WTC11 (cell line): ENCODE data around the gene CCDC8.

Source experiments
- CREM ChIP-seq: sonication (generic); formaldehyde crosslinking; IDR thresholded peaks from 2 replicates; pipeline ENCODE4 v1.8.1; 2022; ENCODE audit warnings: mild to moderate bottlenecking, missing genetic modification reagents, moderate library complexity
- FOXK1 ChIP-seq: sonication (generic); formaldehyde crosslinking; IDR thresholded peaks from 2 replicates; pipeline ENCODE4 v1.8.0; 2022; ENCODE audit warnings: mild to moderate bottlenecking, moderate library complexity, missing genetic modification reagents
- GABPB1 ChIP-seq: sonication (generic); formaldehyde crosslinking; IDR thresholded peaks from 2 replicates; pipeline ENCODE4 v1.8.1; 2023; ENCODE audit warnings: mild to moderate bottlenecking, missing genetic modification reagents
- PRRX2 ChIP-seq: fragments of 250-450 bp; sonication (Bioruptor Pico); IDR thresholded peaks from 2 replicates; pipeline ENCODE4 v1.8.0; 2021; ENCODE audit warnings: mild to moderate bottlenecking
- TF ChIP-seq, protein P1 (sequence below): fragments of 200-600 bp; IDR thresholded peaks from 2 replicates; pipeline ENCODE4 v1.8.0; 2022; ENCODE audit warnings: antibody characterized with exemption
- TF ChIP-seq, protein P2 (sequence below): sonication (generic); formaldehyde crosslinking; IDR thresholded peaks from 2 replicates; pipeline ENCODE4 v1.8.1; 2022; ENCODE audit warnings: low read depth, mild to moderate bottlenecking, moderate library complexity, missing genetic modification reagents, borderline replicate concordance
- TF ChIP-seq, protein P3 (sequence below): fragments of 250-450 bp; sonication (Bioruptor Pico); IDR thresholded peaks from 2 replicates; pipeline ENCODE4 v2.1.2; 2022; ENCODE audit warnings: mild to moderate bottlenecking, moderate library complexity

DNA sequence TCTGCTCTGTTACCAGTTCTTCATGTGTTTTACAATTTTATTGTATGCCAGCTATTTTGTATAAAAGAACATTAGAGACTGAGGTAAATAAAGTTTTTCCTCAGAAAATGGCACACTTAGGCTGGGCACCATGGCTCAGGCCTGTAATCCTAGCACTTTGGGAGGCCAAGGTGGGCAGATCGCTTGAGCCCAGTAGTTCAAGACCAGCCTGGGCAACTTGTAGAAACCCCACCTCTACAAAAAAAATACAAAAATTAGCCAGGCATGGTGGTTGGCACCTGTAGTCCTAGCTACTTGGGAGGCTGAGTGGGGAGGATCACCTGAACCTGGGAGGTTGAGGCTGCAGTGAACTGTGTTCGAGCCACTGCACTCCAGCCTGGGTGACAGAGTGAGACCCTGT lies 32.0 kb downstream of the CCDC8 start:
- TF ChIP-seq, protein P1, sequence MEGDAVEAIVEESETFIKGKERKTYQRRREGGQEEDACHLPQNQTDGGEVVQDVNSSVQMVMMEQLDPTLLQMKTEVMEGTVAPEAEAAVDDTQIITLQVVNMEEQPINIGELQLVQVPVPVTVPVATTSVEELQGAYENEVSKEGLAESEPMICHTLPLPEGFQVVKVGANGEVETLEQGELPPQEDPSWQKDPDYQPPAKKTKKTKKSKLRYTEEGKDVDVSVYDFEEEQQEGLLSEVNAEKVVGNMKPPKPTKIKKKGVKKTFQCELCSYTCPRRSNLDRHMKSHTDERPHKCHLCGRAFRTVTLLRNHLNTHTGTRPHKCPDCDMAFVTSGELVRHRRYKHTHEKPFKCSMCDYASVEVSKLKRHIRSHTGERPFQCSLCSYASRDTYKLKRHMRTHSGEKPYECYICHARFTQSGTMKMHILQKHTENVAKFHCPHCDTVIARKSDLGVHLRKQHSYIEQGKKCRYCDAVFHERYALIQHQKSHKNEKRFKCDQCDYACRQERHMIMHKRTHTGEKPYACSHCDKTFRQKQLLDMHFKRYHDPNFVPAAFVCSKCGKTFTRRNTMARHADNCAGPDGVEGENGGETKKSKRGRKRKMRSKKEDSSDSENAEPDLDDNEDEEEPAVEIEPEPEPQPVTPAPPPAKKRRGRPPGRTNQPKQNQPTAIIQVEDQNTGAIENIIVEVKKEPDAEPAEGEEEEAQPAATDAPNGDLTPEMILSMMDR: no peak
- TF ChIP-seq GABPB1 (CRISPR knock-in tag) (no peak), CREM (no peak), PRRX2 (CRISPR knock-in tag) (no peak), FOXK1 (CRISPR knock-in tag) (no peak)
- TF ChIP-seq, protein P2, sequence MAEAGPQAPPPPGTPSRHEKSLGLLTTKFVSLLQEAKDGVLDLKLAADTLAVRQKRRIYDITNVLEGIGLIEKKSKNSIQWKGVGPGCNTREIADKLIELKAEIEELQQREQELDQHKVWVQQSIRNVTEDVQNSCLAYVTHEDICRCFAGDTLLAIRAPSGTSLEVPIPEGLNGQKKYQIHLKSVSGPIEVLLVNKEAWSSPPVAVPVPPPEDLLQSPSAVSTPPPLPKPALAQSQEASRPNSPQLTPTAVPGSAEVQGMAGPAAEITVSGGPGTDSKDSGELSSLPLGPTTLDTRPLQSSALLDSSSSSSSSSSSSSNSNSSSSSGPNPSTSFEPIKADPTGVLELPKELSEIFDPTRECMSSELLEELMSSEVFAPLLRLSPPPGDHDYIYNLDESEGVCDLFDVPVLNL (CRISPR knock-in tag): no peak
- TF ChIP-seq, protein P3, sequence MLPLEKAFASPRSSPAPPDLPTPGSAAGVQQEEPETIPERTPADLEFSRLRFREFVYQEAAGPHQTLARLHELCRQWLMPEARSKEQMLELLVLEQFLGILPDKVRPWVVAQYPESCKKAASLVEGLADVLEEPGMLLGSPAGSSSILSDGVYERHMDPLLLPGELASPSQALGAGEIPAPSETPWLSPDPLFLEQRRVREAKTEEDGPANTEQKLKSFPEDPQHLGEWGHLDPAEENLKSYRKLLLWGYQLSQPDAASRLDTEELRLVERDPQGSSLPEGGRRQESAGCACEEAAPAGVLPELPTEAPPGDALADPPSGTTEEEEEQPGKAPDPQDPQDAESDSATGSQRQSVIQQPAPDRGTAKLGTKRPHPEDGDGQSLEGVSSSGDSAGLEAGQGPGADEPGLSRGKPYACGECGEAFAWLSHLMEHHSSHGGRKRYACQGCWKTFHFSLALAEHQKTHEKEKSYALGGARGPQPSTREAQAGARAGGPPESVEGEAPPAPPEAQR (CRISPR knock-in tag): no peak
